Hematopoietic multipotent progenitor cell treated with erythropoietin and hydrocortisone succinate and interleukin-3 and kit ligand, for 8 days (in vitro differentiated cells): ENCODE measurements around the gene INSC.

Experiments
- DNase-seq: peaks from one replicate; pipeline ENCODE4 v3.0.0-alpha.2; 2015

INSC gene

DNA sequence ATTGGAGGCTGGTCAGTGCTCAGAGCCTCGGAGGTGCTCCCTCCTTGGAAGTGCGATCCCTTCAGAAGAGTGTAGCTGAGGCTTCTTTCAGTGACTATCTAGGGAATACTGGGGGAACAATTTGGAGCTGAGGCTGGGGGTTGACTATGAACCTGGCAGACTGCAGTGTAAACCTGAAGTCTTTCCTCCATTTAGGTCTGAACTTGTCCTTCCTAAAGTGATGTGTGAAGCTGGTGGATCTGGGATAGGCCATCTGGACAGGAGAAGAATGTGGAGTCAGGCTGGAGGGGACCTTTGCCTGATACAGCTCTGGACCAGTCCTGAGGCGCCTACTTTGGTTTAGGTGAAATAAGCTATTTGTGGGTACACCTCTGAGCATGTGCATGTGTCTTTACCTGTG is 3.5 kb upstream of the INSC start:
- no peak for DNase-seq

- DNase-seq: no peak
Measured at GRCh38 chr11:15112131-15112541, 2.6 kb upstream of the INSC start.

GRCh38 chr11:15113381-15113780 is 1.3 kb upstream of the INSC start:
- peak; percentile 41 for DNase-seq

- DNase-seq: no peak
Measured at GRCh38 chr11:15115686-15116085, 963 bp downstream of the INSC start.

- no peak for DNase-seq
Measured at GRCh38 chr11:15117751-15118150, 3.0 kb downstream of the INSC start.

- no peak for DNase-seq
Measured at GRCh38 chr11:15118431-15118830, 3.7 kb downstream of the INSC start.

DNA sequence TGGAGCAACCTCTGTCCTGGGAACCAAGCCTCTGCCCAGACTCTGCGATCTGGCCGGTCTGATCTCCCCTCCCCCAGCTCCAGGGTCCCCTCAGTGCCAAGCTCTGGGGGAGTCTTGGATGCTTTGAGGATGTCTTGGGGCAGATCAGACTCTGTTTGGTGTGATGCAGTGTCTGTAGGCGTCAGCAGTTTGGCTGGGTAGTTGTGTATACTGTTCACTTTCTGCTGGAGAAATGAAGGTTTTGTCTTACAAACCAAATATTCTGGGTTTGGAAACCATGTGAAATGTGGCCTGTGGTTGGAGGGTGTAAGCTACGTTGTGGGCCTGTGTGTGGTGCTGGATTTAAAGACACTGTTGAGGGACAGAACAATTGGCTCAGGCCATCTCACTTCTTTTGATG is 4.6 kb downstream of the INSC start:
- DNase-seq: no peak

DNA sequence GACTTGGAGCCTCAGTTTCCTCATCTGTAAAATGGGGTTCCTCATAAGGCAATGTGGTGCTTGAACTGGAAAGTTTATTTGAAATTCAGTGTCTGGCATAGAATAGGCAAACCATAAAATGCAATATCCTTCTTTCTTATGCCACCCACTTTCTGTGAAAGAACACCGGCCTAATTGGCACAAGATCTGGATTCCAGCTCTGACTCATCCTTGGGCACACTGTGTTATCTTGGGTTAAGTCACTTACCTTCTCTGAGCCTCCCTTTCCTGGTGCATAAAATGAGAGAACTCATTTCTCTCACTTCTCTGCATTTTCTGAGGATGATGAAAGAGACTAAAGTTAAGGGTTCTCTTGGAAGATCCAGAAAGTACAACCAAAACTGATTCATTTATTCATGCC is 5.1 kb downstream of the INSC start:
- no peak for DNase-seq

- no peak for DNase-seq
Measured at GRCh38 chr11:15123849-15124248, 9.1 kb downstream of the INSC start.

- DNase-seq: no peak
Measured at GRCh38 chr11:15124528-15124927, 9.8 kb downstream of the INSC start.

GRCh38 chr11:15127341-15127740 is 12.6 kb downstream of the INSC start:
- DNase-seq: no peak

DNA sequence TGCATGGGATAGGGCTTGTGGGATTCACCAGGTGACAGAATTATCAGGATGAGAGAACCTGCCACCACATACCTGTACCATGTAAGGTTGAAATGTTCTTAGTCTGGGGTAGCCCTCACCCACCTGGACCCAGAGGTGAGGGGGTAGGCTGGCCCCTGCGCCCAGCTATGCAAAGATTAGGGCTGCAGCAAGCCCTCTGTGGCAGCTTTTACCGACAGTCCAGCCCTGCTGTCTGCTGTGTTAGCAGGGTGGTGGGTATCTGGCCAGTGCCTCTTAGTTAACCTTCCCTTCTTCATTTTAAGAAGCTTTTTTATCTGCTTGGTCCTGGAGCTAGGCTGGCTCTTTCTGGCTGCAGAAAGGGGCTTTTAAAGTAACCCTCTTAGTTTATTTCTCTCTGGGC is 13.9 kb downstream of the INSC start:
- DNase-seq: no peak

DNA sequence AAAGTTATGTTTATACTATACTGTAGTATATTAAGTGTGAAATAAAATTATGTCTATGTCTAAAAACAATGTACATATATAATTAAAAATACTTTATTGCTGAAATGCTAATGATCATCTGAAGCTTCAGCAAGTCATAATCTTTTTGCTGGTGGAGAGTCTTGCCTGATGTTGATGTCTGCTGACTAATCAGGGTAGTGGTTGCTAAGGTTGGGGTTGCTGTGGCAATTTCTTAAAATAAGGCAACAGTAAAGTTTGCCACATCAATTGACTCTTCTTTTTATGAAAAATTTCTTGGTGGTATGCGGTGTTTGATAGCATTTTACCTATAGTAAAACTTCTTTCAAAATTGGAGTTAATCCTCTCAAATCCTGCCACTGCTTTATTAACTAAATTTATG is 21.4 kb downstream of the INSC start:
- DNase-seq: no peak

- no peak for DNase-seq
Measured at GRCh38 chr11:15139096-15139770, 24.5 kb downstream of the INSC start.

GRCh38 chr11:15139958-15140659 is 25.4 kb downstream of the INSC start:
- DNase-seq: no peak

GRCh38 chr11:15141381-15141780 is 26.7 kb downstream of the INSC start:
- no peak for DNase-seq

- no peak for DNase-seq
Measured at GRCh38 chr11:15142838-15143237, 28.1 kb downstream of the INSC start.

- DNase-seq: no peak
Measured at GRCh38 chr11:15143855-15144254, 29.1 kb downstream of the INSC start.

DNA sequence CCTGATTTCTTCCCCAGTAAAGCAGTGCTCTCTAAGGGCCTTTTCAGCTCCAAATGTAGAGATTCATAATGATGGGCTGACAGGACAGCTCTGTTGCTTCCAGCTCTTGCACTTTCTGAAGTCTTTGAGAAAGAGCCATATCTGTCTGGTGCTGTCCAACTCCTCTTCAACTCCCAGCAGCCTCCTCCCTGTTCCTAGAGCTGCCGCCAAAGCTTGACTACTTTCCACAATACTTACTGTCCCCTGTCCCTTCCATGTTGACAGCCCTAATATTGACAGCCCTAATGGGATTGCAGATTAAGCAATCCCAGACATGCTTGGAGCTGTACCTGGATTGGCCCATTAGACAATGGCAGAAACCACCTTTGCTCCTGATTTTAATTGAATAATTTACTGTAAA is 29.6 kb downstream of the INSC start:
- no peak for DNase-seq

GRCh38 chr11:15145151-15145550 is 30.4 kb downstream of the INSC start:
- no peak for DNase-seq

- no peak for DNase-seq
Measured at GRCh38 chr11:15145615-15146014, 30.9 kb downstream of the INSC start.

GRCh38 chr11:15146271-15147003 is 31.7 kb downstream of the INSC start:
- no peak for DNase-seq

GRCh38 chr11:15148169-15148568 is 33.4 kb downstream of the INSC start:
- no peak for DNase-seq

DNA sequence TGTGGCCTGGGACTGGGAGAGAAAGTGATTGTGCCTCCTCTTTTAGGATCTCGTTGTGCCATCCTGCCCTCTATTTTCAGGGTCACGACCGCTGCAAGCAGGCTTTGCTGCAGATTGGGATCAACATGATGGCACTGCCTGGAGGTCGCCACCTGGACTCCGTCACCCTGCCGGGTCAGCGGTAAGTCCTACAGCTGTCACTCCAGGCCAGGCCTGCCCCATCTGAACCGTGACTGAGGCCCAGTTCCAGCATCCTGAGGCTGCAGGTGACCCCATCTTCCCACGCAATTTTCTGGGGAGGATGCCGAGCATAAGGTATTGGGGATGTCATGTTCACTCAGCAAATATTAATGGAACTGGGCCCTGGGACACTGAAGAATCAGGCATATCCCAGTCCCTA is 34.3 kb downstream of the INSC start:
- no peak for DNase-seq
